Stimulated activated CD8-positive, alpha-beta memory T cell treated with anti-CD3 and anti-CD28 coated beads, Interleukin-4, amount 100 ng/mL, for 1 hour (primary cell): ENCODE results near the gene TMEM163.
"Not testable (repeated sequence)": the region's sequence is repeated elsewhere in the genome, so short reads cannot be mapped to it uniquely, and the experiment has no call there.

Experiments used
- DNase-seq, 2 donors: peaks; one replicate each; pipeline ENCODE4 v3.0.0-alpha.2; 2020; ENCODE audit warnings: low read depth in 2 of 2, low spot score in 1 of 2

TMEM163 gene

GRCh38 chr2:134537702-134538101 lies 181.1 kb downstream of the TMEM163 start:
- DNase-seq: no peak

- no peak for DNase-seq
These were observed 181.7 kb downstream of the TMEM163 start for GRCh38 chr2:134537121-134537520.

DNA sequence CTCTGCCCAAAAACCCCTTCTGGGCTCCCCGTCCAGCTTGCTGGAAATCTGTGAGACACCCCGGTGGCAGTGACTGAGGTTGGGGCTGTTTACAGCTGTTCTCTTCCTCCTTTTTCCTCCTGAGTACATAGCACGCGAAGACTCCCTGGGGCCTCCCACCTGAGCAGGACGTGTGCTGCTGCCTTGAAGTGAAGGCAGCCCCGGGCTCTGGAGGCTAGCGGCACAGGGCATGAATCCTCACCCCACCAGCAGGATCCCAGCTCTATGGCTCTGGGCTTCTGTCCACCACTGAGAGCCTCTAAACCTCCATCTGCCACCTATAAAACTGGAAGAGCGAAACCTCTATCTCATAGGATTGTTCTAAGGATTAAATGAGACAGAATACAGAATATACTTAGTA lies 182.5 kb downstream of the TMEM163 start:
- no peak for DNase-seq

- no peak for DNase-seq
These were observed 186.3 kb downstream of the TMEM163 start for GRCh38 chr2:134532537-134532936.

DNA sequence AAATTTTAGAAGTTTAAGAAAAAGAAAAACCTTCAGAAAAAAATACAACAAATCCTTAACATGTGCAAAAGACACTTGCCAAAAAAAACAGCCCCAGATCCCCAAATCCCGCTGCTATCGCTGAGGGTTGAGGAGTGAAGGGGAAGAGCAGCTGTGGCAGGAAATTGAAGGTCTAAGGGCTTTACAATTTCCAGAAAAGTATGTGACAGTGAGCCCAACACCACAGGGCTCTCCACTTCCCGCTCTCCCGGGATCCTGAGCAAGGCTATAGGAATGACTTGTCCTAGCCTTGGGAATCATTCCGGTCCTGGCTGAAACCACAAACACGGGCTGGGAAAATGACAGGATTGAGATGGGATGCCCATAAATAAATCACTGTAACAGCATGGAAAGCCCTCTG lies 191.4 kb downstream of the TMEM163 start:
- DNase-seq: no peak

GRCh38 chr2:134522496-134523455 lies 196.0 kb downstream of the TMEM163 start:
- no peak for DNase-seq

DNA sequence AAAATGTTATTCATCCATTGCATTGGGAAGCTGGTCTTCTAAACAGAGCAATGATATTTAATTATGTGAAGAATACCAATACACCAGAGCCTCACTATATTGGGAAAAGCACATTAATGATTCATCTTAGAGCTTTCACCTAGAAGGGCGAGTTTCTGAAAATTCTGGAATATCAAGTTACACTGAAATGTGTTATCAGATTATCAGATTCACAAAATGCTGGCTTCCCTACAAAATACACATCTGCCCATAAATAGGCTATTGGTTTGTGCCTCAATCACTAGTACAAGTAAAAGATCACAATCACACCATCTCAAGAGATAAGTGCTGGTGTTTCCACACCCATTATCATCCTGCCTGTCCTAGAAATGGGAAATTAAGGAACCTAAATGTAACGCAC lies 200.7 kb downstream of the TMEM163 start:
- no peak for DNase-seq

GRCh38 chr2:134515137-134515536 lies 203.7 kb downstream of the TMEM163 start:
- DNase-seq: no peak

DNA sequence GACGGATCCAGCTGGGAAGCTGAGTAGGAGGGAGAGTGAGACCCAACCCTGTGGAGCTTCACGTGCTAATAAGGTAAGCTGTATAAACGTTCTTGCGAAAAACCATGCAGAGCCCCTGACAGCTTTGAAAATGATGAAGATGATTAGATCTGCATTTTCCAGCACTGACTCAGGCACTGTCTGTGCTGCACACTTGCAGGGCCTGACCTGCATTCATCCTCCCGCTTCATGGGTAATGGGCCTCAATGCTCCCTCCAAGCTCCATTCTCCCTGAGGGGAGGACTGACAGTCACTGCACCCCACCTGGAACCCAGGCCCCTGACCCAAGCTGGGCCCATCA lies 205.4 kb downstream of the TMEM163 start:
- DNase-seq: no peak

GRCh38 chr2:134512734-134513464 lies 205.9 kb downstream of the TMEM163 start:
- DNase-seq: no peak

- DNase-seq: no peak
These were observed 210.4 kb downstream of the TMEM163 start for GRCh38 chr2:134508391-134508790.

DNA sequence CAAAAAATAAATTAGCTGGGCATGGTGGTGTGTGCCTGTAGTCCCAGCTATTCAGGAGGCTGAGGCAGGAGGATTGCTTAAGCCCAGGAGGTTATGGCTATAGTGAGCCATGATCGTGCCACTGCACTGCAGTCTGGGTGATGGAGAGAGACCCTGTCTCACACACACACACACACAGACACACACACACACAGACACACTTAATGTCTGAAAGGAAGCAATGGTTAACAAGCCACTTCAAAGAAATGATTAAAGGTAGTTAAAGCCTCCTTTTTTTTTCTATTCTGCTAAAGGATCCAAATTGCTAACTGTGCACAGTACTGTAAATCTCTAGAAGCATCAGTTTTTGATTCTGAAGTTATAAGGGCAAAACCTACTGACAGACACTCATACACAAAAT lies 211.1 kb downstream of the TMEM163 start:
- no peak for DNase-seq

DNA sequence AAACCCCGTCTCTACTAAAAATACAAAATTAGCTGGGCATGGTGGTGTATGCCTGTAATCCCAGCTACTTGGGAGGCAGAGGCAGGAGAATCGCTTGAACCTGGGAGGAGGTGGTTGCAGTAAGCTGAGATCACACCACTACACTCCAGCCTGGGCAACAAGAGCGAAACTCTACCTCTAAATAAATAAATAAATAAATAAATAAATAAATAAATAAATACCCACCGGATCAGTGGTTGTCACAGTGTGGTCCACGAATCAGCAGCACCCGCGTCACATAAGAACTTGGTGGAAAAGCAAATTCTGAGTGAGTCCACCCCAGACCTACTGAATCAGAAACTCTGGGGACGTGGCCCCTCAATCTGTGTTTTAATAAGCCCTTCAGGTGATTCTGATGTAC lies 211.6 kb downstream of the TMEM163 start:
- not testable (repeated sequence) for DNase-seq

DNA sequence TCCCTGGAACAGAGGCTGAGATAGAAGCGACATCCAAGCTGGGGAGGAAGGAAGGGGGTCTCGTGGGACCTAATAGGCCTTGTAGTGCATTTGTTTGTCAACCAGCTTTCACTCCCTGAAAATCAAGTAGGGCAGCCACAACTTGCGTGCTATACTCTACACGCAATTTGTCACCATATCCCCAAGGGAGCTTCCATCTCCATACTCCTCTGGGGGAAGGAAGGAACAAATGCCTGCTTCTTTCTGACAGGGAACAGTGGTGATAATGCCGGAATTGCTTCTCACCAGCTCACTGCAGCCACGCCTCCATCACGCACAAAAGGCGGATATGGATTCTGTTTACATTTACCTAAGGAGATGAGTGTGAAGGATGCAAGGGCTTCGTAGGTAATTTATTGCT lies 213.4 kb downstream of the TMEM163 start:
- DNase-seq: no peak

DNA sequence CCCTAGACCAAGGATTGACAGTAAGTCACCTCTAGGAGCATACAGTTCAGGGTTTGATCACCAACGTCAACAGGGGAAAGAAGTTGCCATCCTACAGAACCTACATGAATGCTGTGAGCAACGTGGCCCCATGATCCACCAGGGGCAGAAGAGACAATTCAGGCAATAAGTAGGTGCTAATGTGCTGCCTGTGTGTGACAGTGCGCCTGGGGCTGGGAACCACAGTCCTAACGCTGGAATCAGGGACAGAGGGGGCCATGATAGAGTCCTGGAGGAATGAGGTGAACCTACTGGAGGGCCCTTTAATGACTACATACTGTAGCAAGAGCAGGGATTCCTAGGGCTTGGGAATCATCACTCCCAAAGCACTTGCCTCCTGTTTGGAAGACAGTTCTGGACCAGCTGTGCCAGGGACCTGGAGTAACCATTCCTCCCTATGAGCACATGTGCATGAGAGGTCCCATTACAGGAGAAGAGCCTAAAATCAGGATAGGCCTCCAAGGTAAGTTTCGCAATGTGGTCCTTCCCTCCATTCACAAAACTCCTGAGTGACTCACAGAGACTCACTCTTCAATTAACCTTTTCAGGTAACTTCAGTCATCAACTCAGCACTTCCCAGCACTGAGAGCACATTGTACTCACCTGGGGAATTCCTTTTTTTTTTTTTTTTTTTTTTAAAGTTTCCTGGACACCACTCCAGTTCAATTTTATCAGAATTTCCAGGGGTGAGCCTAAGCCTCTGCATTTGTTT lies 214.0 kb downstream of the TMEM163 start:
- DNase-seq: no peak

DNA sequence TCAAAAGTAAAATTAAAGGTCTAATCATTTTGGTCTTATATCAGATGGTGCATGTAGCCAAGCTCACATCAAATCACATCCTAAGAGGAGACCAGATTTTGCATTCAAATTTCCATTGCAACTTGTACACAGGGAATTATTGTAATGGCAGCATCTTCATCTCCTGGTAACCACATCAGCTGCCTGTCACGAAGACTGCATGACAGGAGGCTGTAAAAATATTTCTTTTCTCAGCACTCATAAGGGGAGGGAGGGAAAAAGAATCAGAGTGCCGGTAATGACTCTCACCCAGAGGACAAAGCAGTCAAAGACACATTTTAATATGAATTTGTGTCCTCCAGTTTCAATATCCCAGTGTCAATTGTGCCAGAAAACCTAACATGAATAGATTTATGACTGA lies 216.7 kb downstream of the TMEM163 start:
- DNase-seq: no peak

- no peak for DNase-seq
These were observed 217.2 kb downstream of the TMEM163 start for GRCh38 chr2:134501476-134502091.

DNA sequence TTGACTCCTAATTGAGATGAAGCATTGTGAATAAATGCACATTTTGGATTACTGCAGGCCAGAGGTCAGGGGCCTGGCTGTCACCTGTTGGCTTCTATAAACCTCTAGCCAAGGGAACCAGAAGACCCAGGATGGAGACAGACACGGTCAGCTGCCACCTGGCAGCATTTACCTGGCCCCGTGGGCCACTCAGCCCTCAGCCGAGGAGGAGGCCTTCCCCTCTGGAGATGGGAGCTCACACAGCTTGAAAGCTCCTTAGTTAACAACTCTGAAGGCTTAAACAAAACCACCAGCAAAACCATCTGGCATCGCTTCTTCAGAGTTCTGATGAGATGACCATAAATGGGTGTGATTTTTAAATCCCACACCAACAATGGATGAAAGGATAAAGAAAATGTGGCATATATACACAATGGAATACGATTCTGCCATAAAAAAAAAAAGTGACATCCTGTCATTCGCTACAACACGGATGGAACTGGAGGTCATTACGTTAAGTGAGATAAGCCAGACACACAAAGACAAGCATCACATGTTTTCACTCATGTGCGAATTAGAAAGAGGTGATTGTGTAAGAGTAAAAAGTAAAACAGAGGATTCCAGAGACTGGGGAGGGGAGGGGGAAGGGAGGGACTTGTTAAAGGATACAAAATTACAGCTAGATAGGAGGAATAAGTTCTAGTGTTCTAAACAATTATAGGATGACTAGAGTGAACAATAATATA lies 218.4 kb downstream of the TMEM163 start:
- no peak for DNase-seq

- no peak for DNase-seq
These were observed 219.4 kb downstream of the TMEM163 start for GRCh38 chr2:134499307-134499926.

DNA sequence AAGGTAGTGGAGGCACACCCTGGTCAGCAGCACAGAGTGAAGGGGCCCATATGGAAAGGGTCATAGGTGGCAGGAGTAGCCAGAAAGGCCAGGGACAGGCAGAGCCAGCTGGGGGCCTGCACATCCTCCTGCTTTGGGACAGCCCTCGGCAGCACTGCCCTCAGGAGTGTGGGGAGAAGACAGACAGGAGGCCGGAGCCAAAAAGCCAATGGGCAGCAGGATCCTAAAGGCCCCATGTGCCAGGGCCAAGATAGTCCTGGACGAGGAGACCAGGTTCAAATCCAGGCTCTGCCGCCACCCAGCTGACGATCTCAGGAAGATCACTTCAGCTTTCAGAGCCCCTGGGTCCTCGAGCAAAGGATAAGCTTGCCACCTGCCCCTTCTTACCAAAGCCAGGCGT lies 220.1 kb downstream of the TMEM163 start:
- DNase-seq: no peak
